PC-3 (cell line): Measurements from ENCODE around the gene FTO. TPM values are rescaled to one million over a fixed set of nuclear protein-coding genes. Genes with fewer than 3 reads are reported as not detected.

Experiments
- ATAC-seq: fragments of 200-7000 bp; cut with Tn5 transposase; 2 replicates; pipeline ENCODE4 v1.9.1; 2020; ENCODE audit warnings: mild to moderate bottlenecking, moderate library complexity
- BruUV-seq: library from RNA; stranded (reverse); fragments of 400-500 nt; replicated peaks from 2 replicates; lab custom pipeline; 2021; lab: Mats Ljungman, UMichigan
- CTCF ChIA-PET: fragments of 300-600 bp; sonication (Branson Sonifier 250); formaldehyde crosslinking; loops from one replicate; lab custom pipeline; 2022; ENCODE audit warnings: antibody characterized with exemption; lab: Charles Lee
- POLR2A ChIA-PET: fragments of 300-600 bp; sonication (Branson Sonifier 250); formaldehyde crosslinking; loops from one replicate; lab custom pipeline; 2022; ENCODE audit warnings: antibody characterized with exemption; ENCODE audit not compliant: unreplicated experiment; lab: Charles Lee
- DNase-seq: peaks from one replicate; pipeline ENCODE4 v3.0.0-alpha.2; 2015
- H2AFZ ChIP-seq: fragments of 300-600 bp; sonication (generic); 2 replicates; pipeline ENCODE4 v1.6.0; 2016; ENCODE audit warnings: antibody characterized with exemption, low read length
- H3F3A ChIP-seq: fragments of 300-600 bp; sonication (generic); one replicate; pipeline ENCODE4 v1.6.0; 2017; ENCODE audit warnings: antibody characterized with exemption, low read length, control low read depth, mild to moderate bottlenecking; ENCODE audit not compliant: unreplicated experiment
- H3K27ac ChIP-seq: fragments of 300-600 bp; sonication (generic); 2 replicates; pipeline ENCODE4 v1.5.1; 2016; ENCODE audit warnings: mild to moderate bottlenecking, low read length
- H3K27me3 ChIP-seq: fragments of 300-600 bp; sonication (generic); 2 replicates; pipeline ENCODE4 v1.6.1; 2016; ENCODE audit warnings: low read length, mixed read lengths
- H3K36me3 ChIP-seq: fragments of 300-600 bp; sonication (generic); 2 replicates; pipeline ENCODE4 v1.6.1; 2016; ENCODE audit warnings: low read depth, mixed run types, low read length, mixed read lengths
- H3K4me1 ChIP-seq: fragments of 300-600 bp; sonication (generic); 2 replicates; pipeline ENCODE4 v1.5.1; 2016; ENCODE audit warnings: low read length; ENCODE audit not compliant: insufficient read depth
- H3K4me2 ChIP-seq: fragments of 300-600 bp; sonication (generic); 2 replicates; pipeline ENCODE4 v1.6.0; 2016; ENCODE audit warnings: low read length
- H3K4me3 ChIP-seq: fragments of 300-600 bp; sonication (generic); 2 replicates; pipeline ENCODE4 v1.5.1; 2016; ENCODE audit warnings: mild to moderate bottlenecking, low read length, mixed read lengths
- H3K79me2 ChIP-seq: fragments of 300-600 bp; sonication (generic); 2 replicates; pipeline ENCODE4 v1.6.1; 2017; ENCODE audit warnings: low read length, mixed read lengths
- H3K9ac ChIP-seq: fragments of 300-600 bp; sonication (generic); 2 replicates; pipeline ENCODE4 v1.6.0; 2016; ENCODE audit warnings: mild to moderate bottlenecking, low read length
- H3K9me2 ChIP-seq: fragments of 300-600 bp; sonication (generic); replicated peaks from 2 replicates; pipeline ENCODE4 v1.6.1; 2016; ENCODE audit warnings: mixed run types, low read length, mixed read lengths
- H3K9me3 ChIP-seq: fragments of 300-600 bp; sonication (generic); 2 replicates; pipeline ENCODE4 v1.6.1; 2016; ENCODE audit warnings: low read length, mixed read lengths
- H4K20me1 ChIP-seq: fragments of 300-600 bp; sonication (generic); 2 replicates; pipeline ENCODE4 v1.6.1; 2016; ENCODE audit warnings: low read length, mixed read lengths
- CTCF ChIP-seq: fragments of 300-600 bp; sonication (generic); conservative IDR thresholded peaks from 2 replicates; pipeline ENCODE4 v1.5.1; 2017; ENCODE audit warnings: antibody characterized with exemption, low read depth, mild to moderate bottlenecking, low read length
- EZH2 ChIP-seq: fragments of 300-600 bp; sonication (generic); IDR thresholded peaks from one replicate; pipeline ENCODE4 v1.6.1; 2017; ENCODE audit warnings: antibody characterized with exemption, mild to moderate bottlenecking, low read length; ENCODE audit not compliant: unreplicated experiment
- EZH2phosphoT487 ChIP-seq: fragments of 300-600 bp; sonication (generic); IDR thresholded peaks from 2 replicates; pipeline ENCODE4 v1.6.1; 2018; ENCODE audit warnings: mild to moderate bottlenecking, antibody characterized with exemption, low read length, borderline replicate concordance
- intact Hi-C: fragments of 100-400 bp; cut with micrococcal nuclease; formaldehyde crosslinking; loops from 2 replicates; pipeline ENCODE4 v1.9.0; 2023
- total RNA-seq: library from RNA; depleted of rRNA; stranded (reverse); fragments of >200 nt; gene quantifications from 2 replicates; pipeline ENCODE4 v1.2.3, GENCODE V29; 2014

FTO gene
- total RNA-seq, 1 experiment from 2014 or later: 27.0 TPM

- H3K36me3 ChIP-seq: no peaks in the 10 kb centered on the region
- no peak overlapping the region for H3K9ac ChIP-seq
- no peak overlapping the region for H3K4me2 ChIP-seq
- H3K4me1 ChIP-seq: peaks cover 4% of the 10 kb centered on the region; the same call in 1 of the 2 replicates
- no peaks in the 10 kb centered on the region for H3K79me2 ChIP-seq
- H3K9me3 ChIP-seq: no peaks in the 10 kb centered on the region
- no peak overlapping the region for H3K4me3 ChIP-seq
- no peak overlapping the region for H3K27ac ChIP-seq
- ChIA-PET CTCF (no interaction called here), POLR2A (no interaction called here)
- H3K27me3 ChIP-seq: no peaks in the 10 kb centered on the region
- DNase-seq (no peak), ATAC-seq (no peak)
- no peaks in the 10 kb centered on the region for H4K20me1 ChIP-seq
- BruUV-seq: no TSS peak
- H3F3A ChIP-seq: no peaks in the 10 kb centered on the region
- TF ChIP-seq CTCF (no peak), EZH2 (no peak), EZH2phosphoT487 (no peak)
- no peaks in the 10 kb centered on the region for H3K9me2 ChIP-seq
- H2AFZ ChIP-seq: no peak overlapping the region
- intact Hi-C loops: no loop called here
Measured at GRCh38 chr16:53946746-53947386, 242.9 kb downstream of the FTO start.

GRCh38 chr16:53947642-53948041 is 243.7 kb downstream of the FTO start:
- no peaks in the 10 kb centered on the region for H3K9me3 ChIP-seq
- H3K9me2 ChIP-seq: no peaks in the 10 kb centered on the region
- H3K4me3 ChIP-seq: no peak overlapping the region
- BruUV-seq: no TSS peak
- no peaks in the 10 kb centered on the region for H3K79me2 ChIP-seq
- intact Hi-C loops: no loop called here
- no peak for ATAC-seq
- H3K27ac ChIP-seq: no peak overlapping the region
- CTCF ChIA-PET: no interaction called here
- POLR2A ChIA-PET: no interaction called here
- no peaks in the 10 kb centered on the region for H4K20me1 ChIP-seq
- TF ChIP-seq CTCF (no peak), EZH2phosphoT487 (no peak), EZH2 (no peak)
- DNase-seq: no peak
- H3K36me3 ChIP-seq: no peaks in the 10 kb centered on the region
- peaks cover 4% of the 10 kb centered on the region; the same call in 1 of the 2 replicates for H3K4me1 ChIP-seq
- no peak overlapping the region for H3K9ac ChIP-seq
- no peak overlapping the region for H2AFZ ChIP-seq
- no peaks in the 10 kb centered on the region for H3F3A ChIP-seq
- H3K4me2 ChIP-seq: no peak overlapping the region
- no peaks in the 10 kb centered on the region for H3K27me3 ChIP-seq

GRCh38 chr16:53948326-53948725 is 244.4 kb downstream of the FTO start:
- H3K36me3 ChIP-seq: no peaks in the 10 kb centered on the region
- POLR2A ChIA-PET: no interaction called here
- H3K4me3 ChIP-seq: no peak overlapping the region
- no peaks in the 10 kb centered on the region for H3F3A ChIP-seq
- H3K9me3 ChIP-seq: no peaks in the 10 kb centered on the region
- H3K4me1 ChIP-seq: peaks cover 4% of the 10 kb centered on the region; the same call in 1 of the 2 replicates
- H3K27me3 ChIP-seq: no peaks in the 10 kb centered on the region
- intact Hi-C loops: no loop called here
- DNase-seq (no peak), ATAC-seq (no peak)
- H3K79me2 ChIP-seq: no peaks in the 10 kb centered on the region
- TF ChIP-seq EZH2phosphoT487: no peak
- no peak for TF ChIP-seq EZH2
- TF ChIP-seq CTCF: no peak
- BruUV-seq: no TSS peak
- no peak overlapping the region for H3K9ac ChIP-seq
- no peaks in the 10 kb centered on the region for H4K20me1 ChIP-seq
- H3K9me2 ChIP-seq: no peaks in the 10 kb centered on the region
- no peak overlapping the region for H3K27ac ChIP-seq
- no peak overlapping the region for H3K4me2 ChIP-seq
- CTCF ChIA-PET: no interaction called here
- no peak overlapping the region for H2AFZ ChIP-seq
